Measurements from ENCODE around the gene FOXA2.

FOXA2 gene

DNA sequence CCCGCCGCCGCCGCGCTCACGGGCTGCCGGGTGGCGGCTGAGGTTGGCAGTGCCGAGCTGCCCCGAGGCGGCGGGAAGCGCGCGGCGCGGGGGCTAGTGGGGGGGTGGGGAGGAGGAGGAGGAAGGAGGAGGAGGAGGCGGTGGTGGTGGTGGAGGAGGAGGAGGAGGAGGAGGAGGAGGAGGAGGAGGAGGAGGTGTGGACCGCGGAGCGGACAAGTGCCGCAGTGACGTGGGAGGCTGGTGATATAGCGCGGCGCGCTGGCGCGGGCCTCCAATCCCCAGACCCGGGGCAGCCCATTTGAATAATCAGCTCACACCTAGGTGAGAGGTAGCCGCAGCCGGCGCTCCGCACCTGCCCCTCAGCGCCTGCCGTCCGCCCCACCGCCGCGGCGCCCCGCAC lies at the start of gene FOXA2:
Gene FOXA2, minus strand, starts transcription at position 51 of the 400 bp plus-strand sequence. CDS start 294 bp downstream, outside the sequence.
- TF ChIP-seq, protein P1, sequence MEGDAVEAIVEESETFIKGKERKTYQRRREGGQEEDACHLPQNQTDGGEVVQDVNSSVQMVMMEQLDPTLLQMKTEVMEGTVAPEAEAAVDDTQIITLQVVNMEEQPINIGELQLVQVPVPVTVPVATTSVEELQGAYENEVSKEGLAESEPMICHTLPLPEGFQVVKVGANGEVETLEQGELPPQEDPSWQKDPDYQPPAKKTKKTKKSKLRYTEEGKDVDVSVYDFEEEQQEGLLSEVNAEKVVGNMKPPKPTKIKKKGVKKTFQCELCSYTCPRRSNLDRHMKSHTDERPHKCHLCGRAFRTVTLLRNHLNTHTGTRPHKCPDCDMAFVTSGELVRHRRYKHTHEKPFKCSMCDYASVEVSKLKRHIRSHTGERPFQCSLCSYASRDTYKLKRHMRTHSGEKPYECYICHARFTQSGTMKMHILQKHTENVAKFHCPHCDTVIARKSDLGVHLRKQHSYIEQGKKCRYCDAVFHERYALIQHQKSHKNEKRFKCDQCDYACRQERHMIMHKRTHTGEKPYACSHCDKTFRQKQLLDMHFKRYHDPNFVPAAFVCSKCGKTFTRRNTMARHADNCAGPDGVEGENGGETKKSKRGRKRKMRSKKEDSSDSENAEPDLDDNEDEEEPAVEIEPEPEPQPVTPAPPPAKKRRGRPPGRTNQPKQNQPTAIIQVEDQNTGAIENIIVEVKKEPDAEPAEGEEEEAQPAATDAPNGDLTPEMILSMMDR (IDR thresholded peaks at IDR 0.05; ENCODE audit: extremely low read depth, missing control alignments) = no peak

DNA sequence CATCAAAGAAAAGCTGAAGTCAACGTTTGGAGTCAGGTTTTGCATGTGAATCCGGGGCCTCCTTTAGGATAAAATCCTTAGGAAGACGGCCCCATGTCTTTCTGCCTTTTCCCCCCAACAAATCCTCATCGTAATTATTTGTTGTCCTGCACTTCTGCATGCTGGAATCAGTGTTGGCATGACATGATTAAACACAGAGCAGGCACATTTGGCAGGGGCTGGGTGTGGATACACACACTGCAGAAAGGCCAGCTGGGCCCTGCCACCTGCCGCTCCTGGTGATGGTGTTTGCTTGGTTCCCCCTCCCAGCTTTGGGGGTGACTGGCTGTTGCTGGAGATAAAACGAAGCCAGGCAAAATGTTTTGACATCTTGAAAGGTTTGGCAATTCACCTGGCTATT lies 46.3 kb upstream of the FOXA2 start:
- TF ChIP-seq, protein P1 (IDR thresholded peaks at IDR 0.05; ENCODE audit: extremely low read depth, missing control alignments) = no peak
- no peak for DNase-seq (ENCODE audit: low spot score)

More for the DNA sequence above, at the start of gene FOXA2:
- no peak for DNase-seq (ENCODE audit: low spot score)

DNA sequence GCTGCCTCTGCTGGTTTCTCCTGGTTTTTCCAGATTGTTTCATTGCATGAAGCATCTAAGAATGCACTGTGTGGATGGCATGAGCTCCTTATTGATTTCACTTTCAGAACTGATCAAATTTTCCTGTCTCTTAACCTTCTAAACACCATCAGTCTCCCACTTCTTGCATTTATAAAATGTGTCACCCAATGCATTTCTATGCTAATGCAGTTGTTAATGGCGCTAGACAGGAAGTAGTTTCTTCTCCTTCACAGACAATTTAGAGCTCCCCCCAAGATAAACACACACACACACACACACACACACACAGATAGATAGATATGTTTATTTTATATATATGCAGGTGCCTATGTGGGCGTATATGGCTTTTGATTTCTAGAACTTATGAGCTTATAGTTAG lies 45.6 kb upstream of the FOXA2 start:
- TF ChIP-seq, protein P1 (IDR thresholded peaks at IDR 0.05; ENCODE audit: extremely low read depth, missing control alignments) = no peak
- no peak for DNase-seq (ENCODE audit: low spot score)

DNA sequence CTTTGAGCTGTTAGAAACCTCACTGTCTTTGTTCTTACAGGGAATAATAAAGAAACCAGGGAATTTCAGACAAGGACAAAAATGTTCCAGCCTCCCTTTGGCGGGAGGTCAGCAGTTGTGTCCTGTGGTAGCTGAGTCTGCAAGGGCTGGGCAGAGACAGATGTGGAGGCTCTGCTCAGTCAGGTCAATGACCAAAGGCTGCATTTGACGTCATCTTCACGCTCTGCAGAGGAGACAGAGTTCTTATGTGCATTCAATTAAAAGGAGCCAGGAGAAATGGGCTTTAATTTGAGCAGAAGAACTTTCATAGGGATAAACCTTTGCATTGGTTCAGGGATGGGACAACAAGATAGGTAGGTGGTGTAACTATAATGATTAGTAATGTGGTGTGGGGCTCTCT lies 45.1 kb upstream of the FOXA2 start:
- no peak for DNase-seq (ENCODE audit: low spot score)
- TF ChIP-seq, protein P1 (IDR thresholded peaks at IDR 0.05; ENCODE audit: extremely low read depth, missing control alignments) = no peak

DNA sequence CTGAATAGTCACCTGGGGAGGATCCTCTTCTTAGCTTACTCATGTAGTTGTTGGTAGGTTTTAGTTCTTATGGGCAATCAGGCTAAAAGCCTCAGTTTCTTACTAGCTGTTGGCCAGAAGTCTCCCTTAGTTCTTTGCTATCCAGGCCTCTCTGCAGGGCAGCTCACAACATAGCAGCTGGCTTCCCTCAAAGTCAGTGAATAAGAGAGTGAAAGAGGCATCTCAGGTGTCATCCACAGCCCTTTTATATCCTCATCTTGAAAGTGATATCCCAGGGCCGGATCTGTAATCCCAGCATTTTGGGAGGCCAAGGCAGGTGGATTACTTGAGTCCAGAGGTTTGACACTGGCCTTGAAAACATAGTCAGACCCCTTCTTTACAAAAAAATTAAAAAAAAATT lies 42.1 kb upstream of the FOXA2 start:
- no peak for DNase-seq (ENCODE audit: low spot score)
- TF ChIP-seq, protein P1 (IDR thresholded peaks at IDR 0.05; ENCODE audit: extremely low read depth, missing control alignments) = no peak

DNA sequence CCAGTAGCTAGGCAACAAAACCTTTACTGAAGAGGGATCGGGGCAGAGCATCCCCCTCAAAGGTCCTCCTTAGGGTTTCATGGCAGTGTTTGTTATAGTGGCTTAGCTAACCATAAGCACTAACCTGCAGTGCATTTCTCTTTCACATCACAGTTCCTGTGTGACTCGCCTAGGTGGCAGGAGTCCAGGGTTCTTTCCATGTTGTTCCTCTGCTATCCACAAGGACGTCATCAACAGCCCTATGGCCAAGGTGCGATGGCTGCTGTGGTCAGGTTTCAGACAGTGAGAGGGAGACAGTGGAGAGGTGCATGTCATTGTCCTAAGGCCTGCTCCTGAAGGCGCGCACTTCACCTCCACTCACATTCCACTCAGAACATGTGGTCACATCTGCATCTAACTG lies 38.8 kb upstream of the FOXA2 start:
- DNase-seq (ENCODE audit: low spot score) = no peak
- TF ChIP-seq, protein P1 (IDR thresholded peaks at IDR 0.05; ENCODE audit: extremely low read depth, missing control alignments) = no peak

DNA sequence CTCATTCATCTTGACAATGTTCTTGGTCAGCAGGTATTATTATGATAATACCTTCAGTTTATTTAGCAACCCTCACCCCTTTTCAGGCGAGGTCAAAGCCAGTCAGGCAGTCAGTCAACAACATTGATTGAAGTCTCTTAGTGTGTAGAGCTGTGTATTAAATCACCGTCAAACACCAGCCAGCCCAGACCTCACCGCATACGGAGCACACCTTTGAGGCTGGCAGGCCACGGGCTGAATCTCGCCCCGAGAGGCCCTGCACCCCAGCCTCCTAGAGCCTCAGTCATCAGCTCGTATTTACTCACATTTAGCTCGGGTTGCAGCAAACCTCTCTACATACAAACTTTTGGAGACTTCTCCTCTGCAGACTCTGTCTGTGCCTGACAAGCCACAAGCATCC lies 36.0 kb upstream of the FOXA2 start:
- DNase-seq (ENCODE audit: low spot score) = no peak
- TF ChIP-seq, protein P1 (IDR thresholded peaks at IDR 0.05; ENCODE audit: extremely low read depth, missing control alignments) = no peak
